ENCODE results near the gene ARHGAP27.
A peak's percentile ranks its signal among the peaks of the same experiment; 100 is the strongest.

The ARHGAP27 gene

GRCh38 chr17:45404870-45405249 lies 27.8 kb downstream of the ARHGAP27 start:
- DNase-seq: no peak

- DNase-seq: no peak
Observed at GRCh38 chr17:45403906-45404490, 28.7 kb downstream of the ARHGAP27 start.

GRCh38 chr17:45402916-45403315 lies 29.8 kb downstream of the ARHGAP27 start:
- DNase-seq: no peak

- no peak for DNase-seq
Observed at GRCh38 chr17:45398800-45399199, 33.9 kb downstream of the ARHGAP27 start.

GRCh38 chr17:45397796-45398195 lies 34.9 kb downstream of the ARHGAP27 start:
- DNase-seq: no peak

GRCh38 chr17:45396496-45397205 lies 36.0 kb downstream of the ARHGAP27 start:
- DNase-seq: no peak

- DNase-seq: no peak
Observed at GRCh38 chr17:45395569-45396415, 36.9 kb downstream of the ARHGAP27 start.

GRCh38 chr17:45394913-45395568 lies 37.6 kb downstream of the ARHGAP27 start:
- no peak for DNase-seq

- no peak for DNase-seq
Observed at GRCh38 chr17:45394564-45394912, 38.1 kb downstream of the ARHGAP27 start.

GRCh38 chr17:45394091-45394490 lies 38.6 kb downstream of the ARHGAP27 start:
- no peak for DNase-seq

- DNase-seq: no peak
Observed at GRCh38 chr17:45393411-45393810, 39.3 kb downstream of the ARHGAP27 start.

GRCh38 chr17:45391918-45392317 lies 40.8 kb downstream of the ARHGAP27 start:
- DNase-seq: no peak

GRCh38 chr17:45391291-45391690 lies 41.4 kb downstream of the ARHGAP27 start:
- DNase-seq: no peak

GRCh38 chr17:45389354-45389753 lies 43.3 kb downstream of the ARHGAP27 start:
- DNase-seq: no peak

- no peak for DNase-seq
Observed at GRCh38 chr17:45388604-45389325, 43.9 kb downstream of the ARHGAP27 start.

GRCh38 chr17:45387739-45388138 lies 44.9 kb downstream of the ARHGAP27 start:
- no peak for DNase-seq

GRCh38 chr17:45386178-45386577 lies 46.5 kb downstream of the ARHGAP27 start:
- no peak for DNase-seq

GRCh38 chr17:45385331-45385997 lies 47.2 kb downstream of the ARHGAP27 start:
- DNase-seq: peak; percentile 93

- DNase-seq: no peak
Observed at GRCh38 chr17:45384789-45385262, 47.8 kb downstream of the ARHGAP27 start.

- no peak for DNase-seq
Observed at GRCh38 chr17:45384047-45384788, 48.5 kb downstream of the ARHGAP27 start.

GRCh38 chr17:45383003-45383402 lies 49.7 kb downstream of the ARHGAP27 start:
- DNase-seq: no peak

All from activated CD4-positive, CD25-positive, alpha-beta regulatory T cell treated with anti-CD3 and anti-CD28 coated beads, Interleukin-2, amount 50 U/mL, for 72 hours (primary cell).